ENCODE data around the gene CPA1. TPM values are rescaled to one million over a fixed set of nuclear protein-coding genes. Genes with fewer than 3 reads are reported as not detected.
A peak's percentile ranks its signal among the peaks of the same experiment; 100 is the strongest.

Gene CPA1
- total RNA-seq, 5 donors from 2014 or later (not counting 1 experiment from before 2014, with no cell fraction given) = 15.8 to 22.5 (median 16.0) TPM; not detected in 2

DNA sequence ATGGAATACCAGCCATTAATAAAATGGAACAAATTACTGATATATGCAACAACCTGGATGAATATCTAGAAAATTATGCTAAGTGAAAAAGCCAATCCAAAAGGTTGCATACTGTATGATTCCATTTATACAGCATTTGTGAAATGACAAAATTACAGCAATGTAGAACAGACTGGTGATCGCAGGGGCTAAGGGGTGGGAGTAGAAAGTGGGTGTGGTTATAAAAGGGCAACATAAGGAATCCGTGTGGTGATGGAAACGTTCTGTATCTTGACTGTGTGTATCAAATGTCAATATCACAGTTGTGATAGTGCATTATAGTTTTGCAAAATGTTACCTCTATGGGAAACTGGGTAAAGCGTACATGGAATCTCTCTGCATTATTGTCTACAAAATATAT lies 45.5 kb downstream of the CPA1 start:
- POLR2A ChIA-PET = interaction anchor here in 1 of 2 donors (0.6 kb wide), 1 partner anchor 1065 kb away, joined by 4 read pairs; no protein-coding TSS in a partner anchor
- ATAC-seq (replicated peaks in 1 of 4) = no peak
- no peak overlapping the region for H3K4me3 Mint-ChIP-seq
- peak overlapping the region in 1 of 2 donors; percentile 62 for H3K27ac Mint-ChIP-seq
- peaks cover 36 to 56% (median 55%) of the 10 kb centered on the region in 3 donors for H3K4me1 Mint-ChIP-seq
- Histone ChIP-seq H3K27me3 (replicated peaks in 1 of 2; ENCODE audit: control insufficient read depth in 2 of 2, extremely low read depth in 1 of 2, insufficient read depth in 2 of 2, low read length in 1 of 2) (no peaks in the 10 kb centered on the region), H3K4me1 (ENCODE audit: control insufficient read depth in 1 of 2, extremely low read depth in 1 of 2, insufficient read depth in 2 of 2, low read length in 2 of 2) (peaks cover 8 to 58% of the 10 kb centered on the region in 2 experiments), H3K4me3 (ENCODE audit: control insufficient read depth in 1 of 2, extremely low read depth in 1 of 2, low read length in 1 of 2) (no peak overlapping the region), H3K9me3 (no peaks in the 10 kb centered on the region), H3K27ac (ENCODE audit: low read length) (no peak overlapping the region), H3K36me3 (ENCODE audit: control insufficient read depth in 2 of 2, extremely low read depth in 1 of 2, insufficient read depth in 1 of 2, low read length in 1 of 2) (no peaks in the 10 kb centered on the region)
- H3K27me3 Mint-ChIP-seq = no peaks in the 10 kb centered on the region
- no peaks in the 10 kb centered on the region for H3K36me3 Mint-ChIP-seq
- WGBS (ENCODE audit: insufficient coverage) = 73% methylated on average over 3 of the region's 4 CpGs
- no peak for DNase-seq
- no peaks in the 10 kb centered on the region for H3K9me3 Mint-ChIP-seq
- CTCF ChIA-PET = no interaction called here

DNA sequence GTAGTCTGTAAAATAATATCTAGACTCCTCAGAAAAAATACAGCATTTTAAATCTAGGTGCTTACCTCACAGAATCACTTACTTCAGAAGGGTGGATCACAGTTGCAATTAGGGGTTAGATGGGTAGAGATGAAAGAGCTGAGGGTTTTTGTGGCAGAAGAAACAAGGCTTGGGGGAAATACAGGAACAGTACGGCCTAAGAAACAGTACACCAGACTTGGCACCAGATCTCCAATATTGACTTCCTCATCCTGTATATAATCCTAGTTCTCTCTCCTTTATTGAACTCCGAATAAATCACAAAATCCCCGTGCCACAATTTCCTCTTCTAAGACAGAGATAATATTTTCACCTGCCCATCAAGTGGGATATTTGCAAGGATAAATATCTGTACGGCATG lies 46.3 kb downstream of the CPA1 start:
- POLR2A ChIA-PET = no interaction called here
- DNase-seq = peak in 2 of 35 experiments; percentile 16 to 63
- H3K36me3 ChIP-seq (ENCODE audit: control insufficient read depth in 2 of 2, extremely low read depth in 1 of 2, insufficient read depth in 1 of 2, low read length in 1 of 2) = no peaks in the 10 kb centered on the region
- H3K36me3 Mint-ChIP-seq = no peaks in the 10 kb centered on the region
- H3K9me3 ChIP-seq = no peaks in the 10 kb centered on the region
- ATAC-seq (replicated peaks in 1 of 4) = peak; percentile 43 to 100 (median 81)
- peak overlapping the region; percentile 4 to 56 for H3K27ac Mint-ChIP-seq
- no peak overlapping the region for H3K27ac ChIP-seq (ENCODE audit: low read length)
- peak overlapping the region in 1 of 3 donors; percentile 3 for H3K4me3 Mint-ChIP-seq
- no CpG with 5 or more reads among the region's 4 CpGs for WGBS (ENCODE audit: insufficient coverage)
- H3K4me1 Mint-ChIP-seq = peaks cover 31 to 50% (median 49%) of the 10 kb centered on the region in 3 donors
- no peaks in the 10 kb centered on the region for H3K9me3 Mint-ChIP-seq
- H3K27me3 ChIP-seq (replicated peaks in 1 of 2; ENCODE audit: control insufficient read depth in 2 of 2, extremely low read depth in 1 of 2, insufficient read depth in 2 of 2, low read length in 1 of 2) = no peaks in the 10 kb centered on the region
- peaks cover 8 to 52% of the 10 kb centered on the region in 2 experiments for H3K4me1 ChIP-seq (ENCODE audit: control insufficient read depth in 1 of 2, extremely low read depth in 1 of 2, insufficient read depth in 2 of 2, low read length in 2 of 2)
- H3K4me3 ChIP-seq (ENCODE audit: control insufficient read depth in 1 of 2, extremely low read depth in 1 of 2, low read length in 1 of 2) = peak overlapping the region in 1 of 2 donors; percentile 23
- CTCF ChIA-PET = no interaction called here
- no peaks in the 10 kb centered on the region for H3K27me3 Mint-ChIP-seq

DNA sequence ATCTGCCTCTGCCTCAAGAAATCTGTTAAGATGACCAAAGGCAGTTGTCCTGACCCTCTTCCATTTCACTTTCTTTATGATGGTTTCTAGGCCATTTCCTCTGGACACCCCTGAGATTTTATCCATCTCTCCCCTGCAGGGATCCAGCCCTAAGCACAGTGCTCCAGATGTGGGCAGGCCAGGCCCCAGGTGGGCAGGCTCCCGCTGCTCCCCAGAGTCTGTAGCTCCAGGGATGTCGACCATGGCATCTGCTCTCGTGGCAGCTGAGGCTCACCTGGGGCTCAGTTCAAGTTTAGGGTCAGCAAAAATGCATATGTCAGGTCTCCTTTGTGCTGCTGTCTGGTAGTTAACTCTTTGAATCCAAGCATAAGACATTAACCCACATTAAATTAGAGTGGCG lies 48.7 kb downstream of the CPA1 start:
- no peak overlapping the region for H3K4me3 Mint-ChIP-seq
- H3K4me1 Mint-ChIP-seq = peaks cover 20 to 31% (median 30%) of the 10 kb centered on the region in 3 donors
- DNase-seq (no peak), ATAC-seq (replicated peaks in 1 of 4) (no peak)
- Histone ChIP-seq H3K4me3 (ENCODE audit: control insufficient read depth in 1 of 2, extremely low read depth in 1 of 2, low read length in 1 of 2) (no peak overlapping the region), H3K36me3 (ENCODE audit: control insufficient read depth in 2 of 2, extremely low read depth in 1 of 2, insufficient read depth in 1 of 2, low read length in 1 of 2) (no peaks in the 10 kb centered on the region), H3K4me1 (ENCODE audit: control insufficient read depth in 1 of 2, extremely low read depth in 1 of 2, insufficient read depth in 2 of 2, low read length in 2 of 2) (peaks cover 13 to 57% of the 10 kb centered on the region in 2 experiments), H3K27me3 (replicated peaks in 1 of 2; ENCODE audit: control insufficient read depth in 2 of 2, extremely low read depth in 1 of 2, insufficient read depth in 2 of 2, low read length in 1 of 2) (no peaks in the 10 kb centered on the region), H3K9me3 (no peaks in the 10 kb centered on the region), H3K27ac (ENCODE audit: low read length) (no peak overlapping the region)
- WGBS (ENCODE audit: insufficient coverage) = 100% methylated on average over 1 of the region's 4 CpGs
- POLR2A ChIA-PET = interaction anchor here in 1 of 2 donors (0.6 kb wide), 1 partner anchor 1015 kb away, joined by 9 read pairs; no protein-coding TSS in a partner anchor
- H3K36me3 Mint-ChIP-seq = no peaks in the 10 kb centered on the region
- peak overlapping the region in 1 of 2 donors; percentile 8 for H3K27ac Mint-ChIP-seq
- CTCF ChIA-PET = interaction anchor here in 1 of 2 donors (0.6 kb wide), 1 partner anchor 872 kb away, joined by 7 read pairs; no protein-coding TSS in a partner anchor
- no peaks in the 10 kb centered on the region for H3K9me3 Mint-ChIP-seq
- H3K27me3 Mint-ChIP-seq = no peaks in the 10 kb centered on the region

DNA sequence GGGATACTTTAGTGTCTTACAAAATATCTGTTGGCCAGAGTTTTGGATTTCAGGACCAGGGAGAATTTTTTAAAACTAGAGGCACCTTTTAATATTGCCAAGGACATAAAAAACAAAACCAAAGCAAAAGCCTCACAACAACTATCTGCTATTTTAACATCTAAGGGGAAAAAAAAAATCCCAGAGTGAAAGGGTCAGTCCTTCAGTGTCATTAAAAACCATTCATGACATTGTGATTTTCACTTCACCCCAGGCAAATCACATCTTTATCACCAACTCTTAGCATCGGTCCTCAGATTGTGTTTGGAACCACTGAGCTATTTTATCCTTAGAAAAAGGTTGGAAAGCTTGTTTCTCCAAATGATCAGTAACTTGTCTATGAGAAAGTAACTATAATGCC lies 49.8 kb downstream of the CPA1 start:
- Mint-ChIP-seq H3K9me3 (no peaks in the 10 kb centered on the region), H3K4me3 (no peak overlapping the region), H3K27me3 (no peaks in the 10 kb centered on the region), H3K4me1 (peaks cover 24 to 27% (median 26%) of the 10 kb centered on the region in 3 donors), H3K27ac (no peak overlapping the region), H3K36me3 (no peaks in the 10 kb centered on the region)
- ATAC-seq (replicated peaks in 1 of 4) = no peak
- Histone ChIP-seq H3K27me3 (replicated peaks in 1 of 2; ENCODE audit: control insufficient read depth in 2 of 2, extremely low read depth in 1 of 2, insufficient read depth in 2 of 2, low read length in 1 of 2) (no peaks in the 10 kb centered on the region), H3K4me3 (ENCODE audit: control insufficient read depth in 1 of 2, extremely low read depth in 1 of 2, low read length in 1 of 2) (no peak overlapping the region), H3K4me1 (ENCODE audit: control insufficient read depth in 1 of 2, extremely low read depth in 1 of 2, insufficient read depth in 2 of 2, low read length in 2 of 2) (peaks cover 10 to 56% of the 10 kb centered on the region in 2 experiments), H3K27ac (ENCODE audit: low read length) (no peak overlapping the region), H3K9me3 (no peaks in the 10 kb centered on the region), H3K36me3 (ENCODE audit: control insufficient read depth in 2 of 2, extremely low read depth in 1 of 2, insufficient read depth in 1 of 2, low read length in 1 of 2) (no peaks in the 10 kb centered on the region)
- no peak for DNase-seq
- ChIA-PET POLR2A (no interaction called here), CTCF (no interaction called here)
- WGBS (ENCODE audit: insufficient coverage) = no CpG with 5 or more reads among the region's 1 CpG

DNA sequence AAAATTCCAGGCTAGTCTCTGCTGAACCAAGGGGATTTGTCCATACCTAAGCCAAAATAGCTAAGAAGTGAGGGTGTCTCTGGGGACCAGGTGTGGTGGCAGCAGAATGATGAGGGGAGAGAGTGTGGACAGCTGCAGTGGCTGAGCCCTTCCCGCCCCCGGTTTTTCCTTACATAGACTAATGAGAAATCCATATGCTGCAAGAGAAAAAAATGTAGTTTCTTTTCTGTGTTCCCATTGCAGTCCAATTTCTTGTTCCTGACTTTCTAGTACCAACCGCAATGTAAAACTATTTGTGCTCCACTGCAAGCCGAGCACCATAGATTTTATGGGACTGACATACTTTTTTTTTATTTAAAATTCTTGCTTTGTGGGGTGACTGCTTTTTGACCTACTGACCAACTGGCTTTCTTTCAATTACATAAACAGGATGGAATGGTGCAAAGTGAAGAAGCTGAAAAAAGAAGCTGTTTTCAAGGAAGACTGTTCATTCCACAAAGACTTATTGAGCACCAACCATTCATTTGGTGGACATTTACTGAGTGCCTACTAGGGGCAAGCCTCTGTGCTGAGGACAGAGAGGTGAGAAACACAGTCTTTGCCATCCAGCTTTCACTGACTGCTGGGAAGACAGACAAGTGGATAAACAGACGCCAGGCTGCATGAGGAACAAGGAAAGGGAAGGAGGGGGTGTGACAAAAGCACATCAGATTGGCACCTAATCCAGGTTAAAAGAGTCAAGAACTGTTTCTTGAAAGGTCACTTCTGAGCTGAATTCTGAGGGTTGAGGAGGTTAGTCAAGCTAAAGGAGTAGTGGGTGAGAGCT lies 50.8 kb downstream of the CPA1 start:
- ATAC-seq (replicated peaks in 1 of 4) (no peak), DNase-seq (no peak)
- no peaks in the 10 kb centered on the region for H3K27me3 ChIP-seq (replicated peaks in 1 of 2; ENCODE audit: control insufficient read depth in 2 of 2, extremely low read depth in 1 of 2, insufficient read depth in 2 of 2, low read length in 1 of 2)
- WGBS (ENCODE audit: insufficient coverage) = 78% methylated on average over 1 of the region's 5 CpGs
- no peak overlapping the region for H3K4me3 ChIP-seq (ENCODE audit: control insufficient read depth in 1 of 2, extremely low read depth in 1 of 2, low read length in 1 of 2)
- H3K4me1 ChIP-seq (ENCODE audit: control insufficient read depth in 1 of 2, extremely low read depth in 1 of 2, insufficient read depth in 2 of 2, low read length in 2 of 2) = peaks cover 9 to 53% of the 10 kb centered on the region in 2 experiments
- H3K9me3 ChIP-seq = no peaks in the 10 kb centered on the region
- Mint-ChIP-seq H3K4me3 (no peak overlapping the region), H3K27ac (no peak overlapping the region), H3K4me1 (peaks cover 17 to 23% (median 22%) of the 10 kb centered on the region in 3 donors), H3K27me3 (no peaks in the 10 kb centered on the region), H3K36me3 (no peaks in the 10 kb centered on the region), H3K9me3 (no peaks in the 10 kb centered on the region)
- no peaks in the 10 kb centered on the region for H3K36me3 ChIP-seq (ENCODE audit: control insufficient read depth in 2 of 2, extremely low read depth in 1 of 2, insufficient read depth in 1 of 2, low read length in 1 of 2)
- CTCF ChIA-PET = no interaction called here
- POLR2A ChIA-PET = no interaction called here
- no peak overlapping the region for H3K27ac ChIP-seq (ENCODE audit: low read length)

DNA sequence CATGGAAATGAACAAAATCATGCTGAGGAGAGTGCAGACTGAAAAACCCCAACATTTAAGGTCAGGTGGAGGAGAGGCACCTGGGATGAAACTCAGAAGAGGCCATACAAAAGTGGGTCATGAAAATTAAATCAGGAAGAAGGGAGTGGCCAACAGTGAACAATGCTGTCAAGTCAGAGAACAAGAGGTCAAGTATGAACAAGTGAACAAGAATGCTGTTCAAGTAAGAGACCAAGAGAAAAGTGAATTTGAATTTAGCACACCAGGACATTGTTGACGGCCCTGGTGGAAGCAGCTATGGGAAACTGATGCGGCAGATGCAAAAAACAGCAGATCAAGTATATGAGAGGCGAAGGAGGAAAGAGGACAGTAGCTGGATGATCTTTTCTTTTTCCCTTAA lies 52.6 kb downstream of the CPA1 start:
- CTCF ChIA-PET = interaction anchor here in 1 of 2 donors (0.6 kb wide), 1 partner anchor 367 kb away, joined by 3 read pairs; no protein-coding TSS in a partner anchor
- WGBS (ENCODE audit: insufficient coverage) = 100% methylated on average over 3 of the region's 3 CpGs
- Mint-ChIP-seq H3K9me3 (no peaks in the 10 kb centered on the region), H3K27me3 (no peaks in the 10 kb centered on the region), H3K4me3 (no peak overlapping the region), H3K36me3 (no peaks in the 10 kb centered on the region), H3K4me1 (peaks cover 15 to 22% (median 21%) of the 10 kb centered on the region in 3 donors), H3K27ac (no peak overlapping the region)
- no peaks in the 10 kb centered on the region for H3K9me3 ChIP-seq
- DNase-seq (no peak), ATAC-seq (replicated peaks in 1 of 4) (no peak)
- H3K27me3 ChIP-seq (replicated peaks in 1 of 2; ENCODE audit: control insufficient read depth in 2 of 2, extremely low read depth in 1 of 2, insufficient read depth in 2 of 2, low read length in 1 of 2) = no peaks in the 10 kb centered on the region
- peaks cover 12 to 46% of the 10 kb centered on the region in 2 experiments for H3K4me1 ChIP-seq (ENCODE audit: control insufficient read depth in 1 of 2, extremely low read depth in 1 of 2, insufficient read depth in 2 of 2, low read length in 2 of 2)
- no peak overlapping the region for H3K27ac ChIP-seq (ENCODE audit: low read length)
- POLR2A ChIA-PET = interaction anchor here in 1 of 2 donors (0.6 to 0.7 kb wide), 2 partner anchors 17 to 877 kb away, joined by 3 read pairs; no protein-coding TSS in a partner anchor
- H3K4me3 ChIP-seq (ENCODE audit: control insufficient read depth in 1 of 2, extremely low read depth in 1 of 2, low read length in 1 of 2) = no peak overlapping the region
- no peaks in the 10 kb centered on the region for H3K36me3 ChIP-seq (ENCODE audit: control insufficient read depth in 2 of 2, extremely low read depth in 1 of 2, insufficient read depth in 1 of 2, low read length in 1 of 2)

Data from T-cell (primary cell).